Measurements from ENCODE around the gene GALNT18.

Gene GALNT18

DNA sequence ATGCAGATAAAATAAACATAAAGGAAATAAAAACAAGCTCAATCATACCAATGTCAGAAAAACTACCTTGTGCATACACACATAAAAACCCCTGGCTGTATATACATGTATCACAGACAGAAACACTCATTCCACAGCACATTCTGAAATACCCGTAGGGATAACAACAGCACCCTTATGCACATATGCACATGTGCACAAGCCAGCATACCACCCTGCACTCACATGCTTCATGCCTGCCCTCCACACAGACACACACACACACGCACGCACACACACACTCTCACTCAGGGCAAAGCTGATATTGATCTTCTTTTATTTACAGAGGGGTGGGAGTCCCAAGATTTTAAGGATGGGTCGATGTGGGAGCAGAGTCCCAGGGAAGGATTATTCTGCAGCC lies 360.9 kb downstream of the GALNT18 start:
- DNase-seq: no peak

DNA sequence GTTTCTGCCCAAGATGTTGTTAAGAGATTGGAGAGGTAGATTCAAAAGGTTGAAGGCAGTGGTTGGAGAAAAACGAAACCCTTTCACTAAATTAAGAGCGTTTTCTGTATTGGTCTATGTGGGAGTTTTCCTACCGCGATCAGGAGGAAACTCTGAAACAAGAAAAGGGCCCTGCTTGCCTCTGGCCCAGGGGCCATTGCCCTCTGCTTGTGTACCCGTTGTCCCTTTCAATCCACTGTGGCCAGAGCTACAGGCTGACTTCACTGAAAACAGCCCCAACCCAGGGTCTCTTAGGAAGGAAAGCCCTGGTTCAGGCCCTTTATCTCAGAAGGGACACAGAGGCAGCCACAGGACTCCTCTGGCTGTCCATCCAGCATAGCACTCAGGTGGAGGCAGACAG lies 367.8 kb downstream of the GALNT18 start:
- no peak for DNase-seq

DNA sequence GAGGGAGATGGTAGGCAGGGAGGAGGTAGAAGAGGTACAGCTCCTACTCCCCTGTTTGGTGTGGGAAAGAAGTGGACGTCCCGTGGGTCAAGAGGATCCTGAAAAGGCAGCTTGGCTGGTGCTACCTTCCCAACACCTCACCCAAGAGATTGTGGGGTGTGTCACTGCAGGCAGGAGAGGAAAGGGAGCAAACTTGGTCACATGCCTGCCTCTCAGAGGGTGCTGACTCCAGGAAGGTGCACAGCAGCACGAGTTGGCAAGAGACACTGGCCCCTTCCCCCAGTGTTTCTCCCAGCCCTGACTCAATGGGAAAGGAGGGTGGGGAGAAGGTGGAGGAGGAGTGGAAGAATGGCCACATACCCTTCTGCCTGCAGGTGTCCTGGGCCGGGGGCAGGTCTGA lies 368.3 kb downstream of the GALNT18 start:
- DNase-seq: no peak

DNA sequence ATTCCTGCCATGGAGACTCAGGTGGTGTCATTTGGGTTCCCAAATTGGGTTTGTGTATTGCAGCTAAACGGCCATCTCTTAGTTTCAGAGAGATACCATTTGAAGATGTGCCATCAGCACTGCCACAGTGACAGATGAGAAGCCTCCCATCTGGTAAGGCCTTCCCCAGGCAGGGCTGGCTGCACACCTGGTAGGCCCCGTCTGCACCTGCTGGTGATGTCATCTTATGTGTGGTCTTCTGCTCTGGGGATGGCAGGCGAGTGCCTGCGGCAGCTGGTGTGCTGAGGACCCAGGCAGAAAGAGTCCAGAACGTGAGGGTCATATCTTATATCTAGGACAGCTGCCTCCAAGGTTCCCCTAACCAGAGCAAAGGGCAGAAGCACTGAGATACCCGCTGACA lies 369.4 kb downstream of the GALNT18 start:
- DNase-seq: no peak

DNA sequence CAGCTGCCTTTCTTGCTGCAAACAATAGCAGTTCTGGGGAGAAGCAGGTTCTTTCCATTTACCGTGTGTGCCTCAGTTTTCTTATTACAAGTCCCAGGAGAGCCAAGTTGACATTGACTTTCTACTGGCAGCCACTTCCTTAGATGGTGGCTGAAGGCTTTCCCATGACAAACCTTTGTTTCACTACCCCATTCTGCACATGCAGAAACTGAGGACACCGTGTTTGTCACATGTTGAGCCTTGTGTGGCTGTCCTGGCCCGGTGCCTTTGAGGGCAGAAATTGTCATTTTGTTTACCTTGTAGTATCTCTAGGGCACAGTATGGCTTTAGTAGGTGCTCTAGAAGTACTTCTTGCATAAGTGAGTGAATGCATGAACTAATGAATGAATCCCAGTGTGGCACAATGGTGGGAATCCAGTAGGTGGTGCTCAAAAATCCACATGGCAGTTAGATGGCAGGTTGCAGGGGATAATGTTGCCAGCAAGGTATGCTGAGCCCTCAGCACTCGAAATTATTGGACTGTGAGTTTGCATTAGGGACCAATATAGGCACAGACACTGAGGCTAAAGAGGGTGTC lies 370.3 kb downstream of the GALNT18 start:
- DNase-seq: no peak

DNA sequence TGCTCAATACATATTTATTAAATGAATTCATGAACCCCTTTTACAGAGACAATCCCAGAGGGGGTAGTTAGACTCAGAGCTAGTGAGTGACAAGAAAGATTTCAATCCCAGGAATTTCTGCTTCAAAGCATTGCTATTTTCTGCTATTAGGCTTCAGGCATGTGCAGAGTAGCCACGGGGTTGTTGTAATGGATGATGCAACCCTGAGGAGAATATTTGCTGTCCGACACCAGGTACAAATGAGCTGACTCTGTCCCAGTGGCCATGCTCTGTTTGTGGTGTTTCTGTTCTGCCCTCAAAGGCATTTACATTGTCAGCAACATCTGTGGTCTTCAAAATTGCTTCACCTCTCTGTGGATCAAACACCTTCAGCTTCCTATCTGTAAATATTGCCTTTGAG lies 371.3 kb downstream of the GALNT18 start:
- no peak for DNase-seq

DNA sequence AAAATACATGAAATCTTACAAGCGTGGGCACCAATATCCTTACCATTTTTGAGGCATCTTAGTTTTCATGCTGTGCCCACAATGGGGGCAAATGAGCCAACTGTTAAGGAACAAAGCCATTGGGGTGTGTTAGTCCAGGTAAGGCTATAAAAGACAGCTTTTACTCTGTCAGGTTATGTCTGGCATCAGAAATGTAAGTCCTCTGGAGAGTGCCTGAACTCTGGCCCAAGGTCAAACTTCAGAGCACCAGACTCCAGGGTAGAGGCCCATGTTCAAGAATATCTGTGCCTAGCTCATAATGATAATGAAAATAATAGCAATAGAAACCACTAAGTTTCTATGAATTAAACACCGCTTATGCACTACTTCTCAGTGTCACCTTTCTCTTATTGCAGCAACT lies 374.2 kb downstream of the GALNT18 start:
- no peak for DNase-seq

DNA sequence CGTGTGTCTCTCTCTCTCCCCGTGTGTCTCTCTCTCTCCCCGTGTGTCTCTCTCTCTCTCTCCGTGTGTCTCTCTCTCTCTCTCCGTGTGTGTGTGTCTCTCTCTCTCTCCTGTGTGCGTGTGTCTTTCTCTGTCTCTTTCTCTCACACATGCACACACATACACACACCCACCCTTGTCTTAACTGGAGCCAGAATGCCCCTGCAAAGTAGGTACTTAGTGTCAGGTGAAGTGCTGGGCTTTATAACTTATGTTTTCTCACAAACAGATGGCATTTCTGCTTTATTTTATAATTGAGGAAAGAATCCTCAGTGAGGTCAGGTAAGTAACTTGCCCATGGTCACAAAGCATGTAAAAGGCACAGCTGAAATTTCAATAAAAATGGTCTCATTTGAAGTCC lies 374.7 kb downstream of the GALNT18 start:
- DNase-seq: no peak

DNA sequence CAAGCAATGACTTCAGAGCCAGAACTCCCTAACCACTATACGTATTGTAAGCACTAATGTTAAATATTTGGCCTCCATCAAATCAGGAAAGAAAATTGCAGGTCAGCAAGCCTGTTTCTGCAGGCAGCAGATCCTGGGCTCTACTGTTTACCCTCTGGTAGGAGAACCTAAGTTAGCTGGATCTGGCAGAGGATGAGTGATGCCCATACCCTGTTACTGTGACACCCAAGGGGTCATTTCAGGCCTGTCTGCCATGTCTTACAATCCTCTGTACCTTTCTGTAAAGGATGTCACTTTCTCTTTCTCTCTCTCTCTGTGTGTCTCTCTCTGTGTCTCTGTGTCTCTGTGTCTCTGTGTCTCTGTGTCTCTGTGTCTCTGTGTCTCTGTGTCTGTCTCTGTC lies 375.6 kb downstream of the GALNT18 start:
- no peak for DNase-seq

DNA sequence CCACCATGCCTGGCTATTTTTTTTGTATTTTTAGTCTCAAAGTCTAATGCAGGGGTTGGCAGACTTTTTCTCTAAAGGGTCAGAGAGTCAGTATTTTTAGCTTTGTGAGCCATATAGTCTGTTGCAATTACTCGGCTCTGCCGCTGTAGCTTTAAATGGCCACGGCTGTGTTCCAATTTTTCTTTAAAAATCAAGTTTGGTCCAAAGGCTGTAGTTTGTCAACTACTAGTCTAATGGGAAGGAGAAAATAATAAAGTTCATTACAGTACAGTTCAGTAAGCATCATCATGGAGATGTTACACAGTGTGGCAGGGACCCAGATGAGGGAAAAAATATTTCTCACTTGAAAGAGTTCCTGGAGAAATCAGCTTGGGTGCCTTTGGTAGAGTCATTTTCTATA lies 376.4 kb downstream of the GALNT18 start:
- no peak for DNase-seq

DNA sequence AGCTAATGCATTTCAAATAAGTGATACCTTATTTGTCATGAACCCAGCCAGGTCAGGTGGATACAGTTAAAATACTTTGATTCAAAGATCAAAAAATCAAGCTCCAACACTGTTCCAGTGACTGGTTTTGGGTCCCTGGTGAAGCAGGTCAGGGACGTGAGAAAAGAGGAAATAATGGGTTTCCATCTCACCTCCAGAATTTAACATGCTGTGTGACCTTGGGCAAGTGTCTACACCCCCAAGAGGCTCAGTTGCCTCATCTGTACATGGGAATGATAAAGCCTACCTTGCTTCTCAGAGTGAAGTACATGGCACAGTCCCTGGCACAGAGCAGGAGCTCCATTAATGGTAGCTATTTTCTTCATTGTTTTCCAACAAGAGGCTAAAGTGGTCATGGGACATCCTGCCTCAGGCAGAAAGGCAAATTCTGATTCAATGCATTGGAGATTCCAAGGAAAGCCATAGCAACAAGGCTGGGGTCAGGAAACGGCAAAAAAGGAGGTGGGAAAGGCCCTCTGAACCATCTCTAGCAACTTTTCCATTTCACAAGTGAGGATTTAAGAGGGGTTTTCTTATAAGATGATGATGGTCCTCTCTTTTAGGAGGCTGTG lies 377.2 kb downstream of the GALNT18 start:
- no peak for DNase-seq

DNA sequence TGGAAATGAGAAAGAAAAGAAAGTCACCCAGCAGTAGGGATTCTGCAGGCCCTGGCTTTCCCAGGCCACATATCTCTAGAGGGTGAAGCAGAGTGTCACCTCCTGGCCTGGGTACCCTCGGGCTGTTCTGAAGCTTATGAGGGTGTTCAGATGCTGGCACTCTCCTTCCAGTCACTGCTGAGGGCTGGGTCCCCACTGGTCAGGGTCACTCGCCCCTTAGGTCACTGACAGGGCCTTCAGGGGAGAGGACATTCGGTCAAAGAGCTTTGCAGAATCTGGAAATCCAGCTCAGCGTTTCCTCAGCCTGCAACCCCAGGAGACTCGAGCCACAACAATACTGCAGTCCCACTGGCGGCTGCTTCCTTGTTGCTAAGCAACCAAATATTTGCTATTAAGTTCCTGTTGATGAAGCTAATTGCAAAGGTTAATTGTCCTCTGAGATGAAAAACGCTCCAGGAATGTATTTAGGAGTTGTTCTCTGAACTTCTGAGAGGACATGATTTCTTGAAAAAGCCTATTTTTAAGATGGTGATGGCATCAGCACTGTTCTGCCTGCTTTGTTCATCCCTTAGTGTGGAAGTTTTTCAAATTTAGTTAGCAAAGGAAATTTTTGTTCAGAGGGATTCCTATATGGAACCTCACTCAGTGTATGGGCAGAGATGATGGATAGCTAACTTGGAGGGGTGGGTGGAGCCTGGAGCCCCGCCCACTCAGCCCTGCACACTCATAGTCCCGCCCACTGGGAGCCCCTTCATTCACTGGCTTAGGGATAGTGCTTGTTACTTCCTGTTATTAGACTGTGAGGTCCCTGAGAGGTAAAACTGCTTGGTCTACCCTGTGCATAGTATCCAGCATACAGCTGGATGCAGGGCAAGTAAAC lies 378.0 kb downstream of the GALNT18 start:
- DNase-seq: no peak

DNA sequence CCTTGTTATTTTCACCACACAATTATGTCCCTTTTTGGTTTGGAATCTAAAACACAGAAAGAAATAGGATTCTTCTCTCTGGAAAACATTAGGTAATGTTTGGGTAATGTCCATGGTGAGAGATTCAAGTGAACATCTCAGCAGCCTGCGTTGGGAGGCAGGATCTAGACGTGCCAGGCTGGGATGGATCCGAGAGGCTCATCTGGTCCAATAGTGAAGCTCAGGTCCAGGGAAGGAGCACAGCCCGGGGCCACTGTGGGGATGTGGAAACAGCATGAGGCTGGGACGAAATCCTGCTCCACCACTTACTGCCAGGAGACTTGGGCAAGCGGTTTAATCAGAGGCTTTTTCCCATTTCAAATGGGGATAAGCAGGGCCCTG lies 378.6 kb downstream of the GALNT18 start:
- DNase-seq: no peak

DNA sequence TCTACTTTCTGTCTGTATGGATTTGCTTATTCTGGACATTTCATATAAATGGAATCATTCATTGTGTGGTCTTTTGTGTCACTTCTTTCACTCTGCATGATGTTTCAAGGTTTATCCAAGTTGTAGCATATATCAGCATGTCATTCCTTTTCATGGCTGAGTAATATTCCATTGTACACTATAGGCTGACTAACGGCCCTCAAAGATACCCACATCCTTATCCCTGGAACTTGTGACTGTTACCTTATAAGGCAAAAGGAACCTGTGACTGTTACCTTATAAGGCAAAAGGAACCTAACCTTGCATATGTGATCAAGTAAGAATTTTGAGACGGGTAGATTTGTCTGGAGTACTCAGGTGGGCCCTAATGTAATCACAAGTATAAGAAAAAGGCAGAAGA lies 380.5 kb downstream of the GALNT18 start:
- no peak for DNase-seq

DNA sequence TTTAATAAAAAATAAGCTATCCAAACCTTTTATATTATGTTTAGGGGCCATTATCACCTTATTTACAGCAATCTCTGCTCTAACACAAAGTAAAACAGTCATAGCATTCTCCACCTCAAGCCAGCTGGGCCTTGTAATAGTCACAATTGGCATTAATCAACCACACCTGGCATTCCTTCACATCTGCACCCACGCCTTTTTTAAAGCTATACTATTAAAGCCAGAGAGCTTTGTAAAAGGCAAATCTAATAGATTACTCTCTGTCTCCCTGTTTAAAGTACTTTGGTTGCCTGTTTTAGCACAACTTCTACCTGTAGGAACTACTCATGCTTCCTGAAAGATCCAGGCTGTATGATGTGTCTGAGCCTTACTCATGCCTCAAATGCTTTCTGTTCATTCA lies 381.8 kb downstream of the GALNT18 start:
- no peak for DNase-seq

DNA sequence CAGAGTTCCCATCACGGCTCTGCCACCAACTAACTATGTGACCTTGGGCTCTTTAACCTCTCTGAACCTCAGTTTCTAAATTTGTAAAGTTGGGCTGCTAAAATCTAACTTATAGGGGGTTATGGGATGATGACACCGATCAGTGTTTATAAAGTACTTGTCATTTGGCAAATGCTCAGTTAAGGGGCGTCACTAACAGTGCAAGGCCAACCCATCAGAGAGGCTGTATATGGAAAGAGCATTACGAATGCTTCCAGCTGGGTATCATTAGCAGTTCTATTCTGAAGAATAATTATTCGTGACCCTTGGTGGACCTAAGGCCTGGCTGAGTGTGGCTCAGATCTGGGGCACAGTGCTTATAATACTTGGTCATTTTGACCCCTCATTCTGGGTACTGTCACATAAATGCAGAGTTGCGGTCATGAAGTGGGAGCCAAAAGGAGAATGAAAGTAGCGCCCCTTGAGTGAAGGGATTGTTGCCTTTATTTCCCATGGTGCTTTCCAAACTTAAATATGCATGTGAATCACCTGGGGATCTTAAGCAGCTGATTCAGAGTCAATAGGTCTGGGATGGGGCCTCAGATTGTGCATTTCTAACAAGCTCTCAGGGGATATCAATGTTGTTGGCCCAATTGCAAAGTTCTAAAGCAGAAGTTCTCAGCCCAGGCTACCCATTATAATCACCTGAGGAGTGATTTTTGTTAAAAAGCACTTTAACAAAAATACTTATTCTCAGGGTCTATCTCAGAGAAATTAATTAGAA lies 384.6 kb downstream of the GALNT18 start:
- no peak for DNase-seq

DNA sequence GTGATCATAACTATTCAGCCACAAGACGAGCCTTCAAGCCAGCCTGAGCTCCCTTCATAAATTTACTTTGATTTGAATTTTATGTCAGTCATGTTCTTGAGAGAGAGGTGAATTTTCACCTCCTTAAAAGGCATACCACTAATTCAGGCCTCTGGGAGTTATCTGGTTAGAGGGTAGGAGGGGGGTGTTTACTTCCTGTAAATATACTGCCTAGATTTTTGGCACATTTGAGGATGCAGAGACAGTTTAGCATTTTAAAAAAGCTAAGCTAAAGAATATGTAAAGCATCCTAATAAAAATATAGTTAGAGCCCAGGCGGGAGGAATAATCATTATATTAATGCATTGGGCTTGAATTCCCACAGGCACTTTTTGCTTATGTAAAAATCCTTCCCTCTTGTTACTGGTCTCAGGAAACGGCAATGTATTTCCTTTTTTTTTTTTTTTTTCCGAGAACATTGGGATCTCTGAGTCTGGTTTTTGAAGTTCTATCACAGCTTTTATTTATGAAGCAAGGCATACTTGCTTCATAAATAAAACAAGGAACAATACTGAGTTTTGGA lies 385.2 kb downstream of the GALNT18 start:
- no peak for DNase-seq

DNA sequence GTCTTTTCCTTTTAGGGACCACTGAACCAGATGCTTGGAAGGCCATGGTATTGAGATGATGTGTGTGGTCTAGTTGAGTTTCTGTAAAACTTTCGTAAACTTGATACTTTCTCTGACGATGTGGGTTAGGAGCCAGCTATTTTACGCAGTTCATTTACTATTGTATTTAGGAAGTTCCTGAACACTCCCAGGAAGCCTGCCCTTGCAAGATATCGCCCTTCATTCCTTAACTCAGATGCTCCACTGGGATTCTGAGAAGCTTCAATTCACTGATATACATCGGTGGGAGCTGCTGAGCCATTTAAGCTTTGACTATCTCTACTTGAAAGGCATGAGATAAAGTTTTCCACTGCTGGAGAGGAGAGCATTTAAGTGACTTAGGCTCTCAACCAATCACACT lies 390.0 kb downstream of the GALNT18 start:
- DNase-seq: no peak

DNA sequence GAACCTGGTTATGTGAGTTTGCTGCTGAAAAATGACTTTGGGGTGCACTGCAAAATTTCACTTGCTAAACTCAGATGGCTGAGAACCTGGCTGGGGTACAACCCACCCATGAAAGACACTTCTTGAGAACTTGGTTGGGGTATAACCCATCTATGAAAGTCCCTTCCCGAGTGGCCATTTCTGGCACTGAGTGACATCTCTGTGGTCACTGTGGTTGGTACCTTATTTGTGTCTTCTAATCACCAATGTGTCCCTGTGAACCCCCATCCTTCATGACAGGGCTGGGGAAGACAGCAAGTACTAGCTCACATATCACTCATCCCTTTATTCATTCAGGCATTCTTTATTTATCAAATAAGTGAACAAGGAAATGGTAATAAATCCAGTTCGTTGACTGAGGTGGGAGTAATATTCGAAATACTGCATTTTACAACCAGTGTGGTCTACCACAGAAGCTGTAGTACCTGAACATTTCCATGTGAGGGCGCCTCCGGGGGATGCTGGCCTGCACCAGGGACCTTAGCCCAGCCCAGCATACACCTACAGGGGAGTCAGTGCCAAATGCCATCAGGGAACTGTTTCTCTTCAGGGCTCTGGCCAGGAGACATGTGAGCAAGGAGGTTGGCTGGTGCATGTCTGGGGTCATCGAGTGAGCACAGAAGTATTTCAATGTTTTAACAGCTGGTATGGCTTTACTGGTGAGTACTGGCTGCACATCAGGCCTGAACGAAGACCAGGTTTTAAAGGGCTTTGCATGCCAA lies 390.8 kb downstream of the GALNT18 start:
- no peak for DNase-seq

DNA sequence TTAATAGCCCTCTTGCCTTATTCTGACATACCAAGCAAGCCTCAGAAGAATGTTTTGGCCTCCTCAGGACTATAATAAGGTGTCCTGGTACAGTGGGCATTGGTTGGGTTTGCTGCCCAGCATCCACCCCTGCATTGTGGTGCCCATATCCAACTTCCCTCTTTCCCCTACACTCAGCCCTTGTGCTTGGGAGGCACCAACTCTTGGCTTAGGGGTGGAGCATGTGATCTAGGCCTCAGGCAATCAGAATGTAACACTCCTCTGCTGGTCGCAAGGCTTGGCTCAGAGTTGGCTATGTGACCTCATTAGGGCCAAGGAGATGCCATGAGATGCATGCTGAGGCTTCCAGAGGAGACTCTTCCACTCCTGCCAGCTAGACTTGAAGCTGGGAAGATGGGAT lies 391.7 kb downstream of the GALNT18 start:
- no peak for DNase-seq

DNA sequence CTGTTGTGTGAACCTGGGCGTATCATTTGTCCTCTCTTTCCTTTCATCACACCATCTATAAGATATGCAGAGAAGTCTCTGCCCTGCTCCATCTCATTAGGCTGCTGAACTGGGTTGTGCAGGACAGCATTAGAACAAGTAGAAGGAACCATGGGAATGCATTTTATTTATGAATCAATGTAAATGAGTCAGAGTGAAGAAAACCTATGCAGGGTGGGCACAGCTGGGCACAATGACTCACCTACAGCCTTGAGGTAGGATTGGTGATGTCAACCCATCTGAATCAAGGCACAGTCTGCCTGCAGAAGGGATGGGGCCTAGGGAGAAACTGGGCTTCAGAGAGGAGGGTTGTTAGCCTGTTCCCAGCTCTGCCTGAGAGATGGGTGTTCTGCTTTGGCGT lies 392.2 kb downstream of the GALNT18 start:
- DNase-seq: no peak

DNA sequence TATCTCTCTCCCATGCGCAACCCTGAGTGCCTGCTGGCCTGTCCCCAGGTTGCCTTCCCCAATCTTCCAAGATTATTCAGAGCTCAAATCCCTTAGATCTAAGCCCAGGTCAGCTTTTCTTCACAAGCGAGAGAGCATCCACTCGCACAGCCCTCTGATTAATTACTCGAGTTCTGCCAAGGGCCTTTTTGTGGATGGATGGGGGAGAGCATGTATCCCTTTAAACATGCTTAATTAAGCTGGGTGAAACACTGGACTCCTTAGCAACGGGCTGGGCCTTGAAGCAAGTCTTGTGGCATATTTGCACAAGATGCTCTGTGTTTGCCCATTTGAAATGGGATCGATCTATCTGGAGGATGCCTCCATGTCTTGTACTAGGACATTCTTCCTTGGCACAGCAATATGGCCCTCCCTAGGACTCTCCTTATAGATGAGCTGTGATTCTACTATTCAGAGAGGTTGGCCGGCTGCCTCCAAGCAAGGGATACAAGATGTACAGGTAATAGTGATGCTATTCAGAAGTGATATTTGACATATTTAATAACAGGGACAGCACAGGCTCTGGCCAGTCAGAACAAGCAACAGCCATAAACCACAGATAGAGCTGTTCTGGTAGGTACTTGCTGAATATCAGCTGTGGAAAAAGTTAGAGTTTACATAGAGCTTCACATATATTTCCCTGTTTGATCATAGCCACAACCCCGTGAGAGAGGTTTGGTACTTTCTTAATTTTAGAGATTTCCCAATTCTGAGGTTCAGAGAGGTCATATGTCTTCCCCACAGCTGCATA lies 394.3 kb downstream of the GALNT18 start:
- DNase-seq: no peak

All from DMS79 (cell line).